ENCODE measurements around the gene ARID3A. TPM values are rescaled to one million over a fixed set of nuclear protein-coding genes. Genes with fewer than 3 reads are reported as not detected.

Gene ARID3A
- total and polyA plus RNA-seq, 2 of the 13 experiments (the other 11 are each of a cell fraction or from before 2014, with no cell fraction given): 71.3 to 77.9 TPM

GRCh38 chr19:925087-925525, 729 bp upstream of the ARID3A start (continued):
- TF ChIP-seq HNRNPL (IDR thresholded peaks at IDR 0.05; ENCODE audit: low read depth, low read length) (0 out of 2 replicates have a peak, but pooled peaks have one; percentile 26), MTERF4 (CRISPR knock-in tag; IDR thresholded peaks at IDR 0.05) (0 out of 2 replicates have a peak, but pooled peaks have one; percentile 23), ZNF605 (CRISPR knock-in tag; IDR thresholded peaks at IDR 0.05) (peak; percentile 61; the same call in 1 of the 2 replicates), ZBTB3 (CRISPR knock-in tag; IDR thresholded peaks at IDR 0.05; ENCODE audit: borderline replicate concordance, low read depth) (no peak), ZNF3 (CRISPR knock-in tag; IDR thresholded peaks at IDR 0.05) (peak; percentile 81; the same call in 1 of the 2 replicates), ATM (IDR thresholded peaks at IDR 0.05; ENCODE audit: borderline replicate concordance) (no peak), CBX1 (IDR thresholded peaks at IDR 0.05; ENCODE audit: low read depth) (peak; percentile 17), ZNF777 (CRISPR knock-in tag; IDR thresholded peaks at IDR 0.05) (peak; percentile 63; the same call in 1 of the 2 replicates), ZNF260 (CRISPR knock-in tag; IDR thresholded peaks at IDR 0.05; ENCODE audit: borderline replicate concordance, low read depth) (no peak), ZEB1 (IDR thresholded peaks at IDR 0.05; ENCODE audit: insufficient replicate concordance, low read depth) (peak; percentile 58), PHF5A (CRISPR knock-in tag; IDR thresholded peaks at IDR 0.05; ENCODE audit: low read depth, unreplicated experiment) (peak; percentile 8), ZNF292 (CRISPR knock-in tag; IDR thresholded peaks at IDR 0.05; ENCODE audit: borderline replicate concordance, low read depth) (no peak), MAFG (CRISPR knock-in tag; IDR thresholded peaks at IDR 0.05) (no peak), TRIM22 (IDR thresholded peaks at IDR 0.05) (no peak), ZFP37 (CRISPR knock-in tag; IDR thresholded peaks at IDR 0.05; ENCODE audit: borderline replicate concordance) (no peak), ZNF788 (CRISPR knock-in tag; IDR thresholded peaks at IDR 0.05; ENCODE audit: borderline replicate concordance) (peak; percentile 2; the same call in 1 of the 2 replicates), ZNF556 (CRISPR knock-in tag; IDR thresholded peaks at IDR 0.05; ENCODE audit: borderline replicate concordance) (no peak), ZZZ3 (CRISPR knock-in tag; IDR thresholded peaks at IDR 0.05; ENCODE audit: borderline replicate concordance) (no peak), HMG20B (CRISPR knock-in tag; conservative IDR thresholded peaks at IDR 0.05) (no peak; the same call in 1 of the 2 replicates), RXRA (CRISPR knock-in tag; IDR thresholded peaks at IDR 0.05) (peak; percentile 45; the same call in 1 of the 2 replicates), ZNF276 (CRISPR knock-in tag; IDR thresholded peaks at IDR 0.05; ENCODE audit: low read depth) (no peak), ZNF510 (CRISPR knock-in tag; IDR thresholded peaks at IDR 0.05; ENCODE audit: low read depth) (no peak), THAP9 (CRISPR knock-in tag; IDR thresholded peaks at IDR 0.05; ENCODE audit: borderline replicate concordance) (no peak; the same call in 1 of the 2 replicates), POLR2A (IDR thresholded peaks at IDR 0.05; ENCODE audit: insufficient read depth in 1 of 2, low read depth in 2 of 2, low read length in 2 of 2) (peak in 1 of 2 experiments; percentile 8; a peak in 1 of 4 replicates), ZSCAN25 (CRISPR knock-in tag; IDR thresholded peaks at IDR 0.05) (peak; percentile 16; the same call in 1 of the 2 replicates)

Data from HepG2 (cell line).